NCI-H1105 treated with DMSO at 0.1 percent for 48 hours (cell line): Measurements from ENCODE around the gene RNF175.

Source experiments
- DNase-seq: peaks from one replicate; lab custom pipeline; 2025; lab: John Stamatoyannopoulos, UW

The RNF175 gene

GRCh38 chr4:153785910-153786721, 26.3 kb upstream of the RNF175 start:
- peak; percentile 39 for DNase-seq

DNA sequence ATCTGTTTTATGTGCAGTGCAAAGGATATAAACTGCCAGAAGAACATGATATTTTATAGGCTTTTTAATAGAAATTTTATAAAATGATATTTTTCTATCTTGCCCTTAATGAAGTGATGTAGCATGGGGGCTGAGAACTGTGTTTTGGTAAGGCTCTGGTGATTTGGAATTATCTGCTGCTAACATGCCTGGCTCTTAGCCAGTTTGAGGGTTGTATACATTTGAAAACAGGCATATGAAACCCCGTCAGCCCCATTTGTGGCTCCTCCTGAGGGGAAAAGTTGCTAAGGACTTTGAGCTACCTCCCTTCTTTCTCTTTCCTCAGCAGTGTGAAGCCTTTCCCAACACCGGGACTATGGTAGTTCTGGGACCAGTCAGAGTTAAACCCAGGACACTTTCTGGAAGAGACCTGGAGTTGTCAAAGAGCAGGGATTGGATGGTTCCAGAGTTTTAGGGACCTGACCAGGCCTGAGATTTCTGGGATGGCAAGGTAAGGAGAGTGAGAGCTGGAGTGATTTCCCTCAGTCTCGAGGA, 24.4 kb upstream of the RNF175 start:
- DNase-seq = no peak

DNA sequence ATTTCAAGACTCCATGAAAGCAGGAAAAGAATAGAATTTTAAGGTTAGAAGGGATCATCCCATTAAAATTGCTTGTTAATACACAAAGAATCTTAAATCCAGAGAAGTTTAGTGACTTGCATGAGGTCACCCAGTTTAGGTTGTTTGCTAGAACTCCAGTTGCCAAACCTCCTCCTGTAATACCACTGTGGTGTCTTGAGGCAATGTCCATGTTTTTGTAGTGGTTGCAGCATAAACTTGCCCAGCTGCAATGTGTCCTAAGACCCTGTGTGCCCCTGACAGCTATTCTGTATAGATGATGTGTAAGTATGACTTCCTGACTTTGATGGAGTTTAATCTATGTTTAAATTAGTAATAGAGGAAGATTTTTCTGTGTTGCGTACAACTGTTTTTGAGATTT, 22.8 kb upstream of the RNF175 start:
- no peak for DNase-seq

DNA sequence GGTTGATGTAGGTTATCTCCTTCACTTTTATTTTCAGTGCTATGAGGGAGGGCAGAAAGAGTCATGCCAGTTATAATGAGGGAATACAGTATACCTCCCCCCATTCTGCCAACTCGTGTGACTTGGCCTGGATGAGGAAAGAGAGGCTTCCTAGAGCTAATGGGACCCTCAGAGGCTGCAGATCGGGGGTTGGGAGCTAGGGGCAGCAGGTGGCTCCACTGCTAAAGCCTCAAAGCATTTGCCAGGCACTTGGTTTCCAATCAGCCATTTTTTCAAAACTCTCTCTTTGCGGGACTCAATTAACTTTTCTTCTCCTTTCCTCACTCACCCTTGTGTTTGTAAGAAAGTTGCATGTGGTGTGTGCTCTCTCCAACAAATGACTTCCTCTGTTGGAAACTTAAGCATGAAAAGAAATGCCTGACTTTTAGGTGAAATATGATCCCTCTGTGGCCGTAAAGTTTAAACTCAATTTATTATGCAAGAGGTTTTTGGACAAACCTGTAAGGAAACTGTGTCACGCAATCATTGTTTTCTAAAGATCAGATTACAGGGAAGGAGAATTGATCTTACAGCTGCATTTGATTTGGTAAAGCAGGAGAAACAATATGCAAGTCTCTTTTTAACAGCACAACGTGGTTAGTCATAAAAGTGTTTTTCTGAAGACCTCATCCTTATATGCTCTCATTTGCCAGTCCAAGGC, 22.0 kb upstream of the RNF175 start:
- DNase-seq = no peak

GRCh38 chr4:153781280-153781679, 21.5 kb upstream of the RNF175 start:
- DNase-seq = no peak

GRCh38 chr4:153780876-153781275, 21.1 kb upstream of the RNF175 start:
- no peak for DNase-seq

- no peak for DNase-seq
Measured at GRCh38 chr4:153780221-153780620, 20.4 kb upstream of the RNF175 start.

GRCh38 chr4:153778383-153778782, 18.6 kb upstream of the RNF175 start:
- no peak for DNase-seq

- no peak for DNase-seq
Measured at GRCh38 chr4:153777421-153777820, 17.6 kb upstream of the RNF175 start.

DNA sequence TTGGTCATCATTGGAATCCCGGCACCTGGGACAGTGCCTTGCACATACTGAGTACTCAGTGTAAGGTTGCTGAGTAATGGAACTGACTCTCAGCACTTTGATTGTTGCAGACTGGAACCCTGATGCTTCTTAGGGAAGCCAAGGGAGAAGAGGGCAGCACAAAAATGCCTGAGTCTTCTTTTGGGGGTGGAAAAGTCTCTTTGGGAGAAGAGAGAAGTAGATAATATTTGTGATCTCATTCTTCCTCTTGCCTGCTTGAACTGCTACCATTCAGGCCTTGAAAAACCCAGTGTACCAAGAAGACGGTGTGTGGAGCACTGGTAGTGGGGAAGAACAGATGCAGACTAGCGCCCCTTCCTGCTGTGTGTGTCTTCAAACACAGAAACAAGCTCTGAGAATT, 16.8 kb upstream of the RNF175 start:
- DNase-seq = no peak

- no peak for DNase-seq
Measured at GRCh38 chr4:153773236-153773690, 13.4 kb upstream of the RNF175 start.

DNA sequence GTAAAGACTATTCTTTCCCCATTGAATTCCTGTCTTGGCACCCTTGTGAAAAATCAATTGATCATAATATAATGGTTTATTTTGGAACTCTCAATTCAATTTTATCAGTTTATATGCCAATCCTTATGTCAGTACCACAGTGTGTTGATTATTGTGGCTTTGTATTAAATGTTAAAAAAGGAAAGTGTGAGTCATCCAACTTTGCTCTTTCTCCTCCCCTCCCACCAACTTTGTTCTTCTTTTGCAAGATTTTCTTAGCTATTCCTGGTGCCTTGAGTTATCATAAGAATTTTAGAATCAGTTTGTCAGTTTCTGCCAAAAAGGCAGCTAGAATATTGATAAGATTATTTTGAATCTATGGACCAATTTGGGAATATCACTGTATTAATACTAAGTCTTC, 11.2 kb upstream of the RNF175 start:
- no peak for DNase-seq

- DNase-seq = no peak
Measured at GRCh38 chr4:153766758-153767157, 6.9 kb upstream of the RNF175 start.

DNA sequence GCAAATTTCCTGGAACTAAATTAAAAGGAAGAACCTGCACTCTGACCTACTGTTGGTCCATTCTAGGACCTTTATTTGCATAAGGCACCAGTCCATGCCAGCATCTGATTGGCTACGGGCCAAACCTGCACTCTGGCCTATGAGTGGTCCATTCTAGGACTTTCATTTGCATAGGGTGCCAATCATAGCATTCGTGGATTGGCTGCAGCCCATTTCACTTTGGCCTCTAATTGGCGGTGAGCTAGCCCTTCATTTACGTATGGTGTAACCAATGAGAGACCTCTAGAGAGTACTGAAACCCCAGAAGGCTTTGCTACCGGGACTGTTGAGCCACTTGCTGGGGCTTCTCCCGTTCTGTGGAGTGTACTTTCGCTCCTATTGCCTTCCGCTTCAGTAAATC, 6.1 kb upstream of the RNF175 start:
- DNase-seq = no peak

- DNase-seq = no peak
Measured at GRCh38 chr4:153764601-153765368, 5.0 kb upstream of the RNF175 start.

DNA sequence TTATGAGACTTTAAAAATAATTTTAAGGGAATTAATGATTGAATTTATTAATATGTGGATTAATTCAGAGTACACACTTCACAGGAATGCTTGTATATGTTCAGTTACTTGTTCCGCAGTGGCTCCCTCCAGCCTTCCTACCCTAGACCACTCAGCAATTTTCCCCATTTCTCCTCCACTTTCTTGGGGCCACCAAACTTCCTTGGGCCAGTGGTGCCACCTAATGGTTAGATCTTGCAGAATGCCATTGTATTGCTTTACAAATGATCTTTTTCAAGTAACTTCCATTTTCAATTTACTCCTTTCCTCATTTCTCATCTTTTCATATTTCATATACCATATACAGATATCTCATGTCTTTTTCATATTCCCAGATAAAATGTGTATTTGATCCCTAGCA, 3.6 kb upstream of the RNF175 start:
- no peak for DNase-seq

- DNase-seq = no peak
Measured at GRCh38 chr4:153758688-153759406, 977 bp downstream of the RNF175 start.

DNA sequence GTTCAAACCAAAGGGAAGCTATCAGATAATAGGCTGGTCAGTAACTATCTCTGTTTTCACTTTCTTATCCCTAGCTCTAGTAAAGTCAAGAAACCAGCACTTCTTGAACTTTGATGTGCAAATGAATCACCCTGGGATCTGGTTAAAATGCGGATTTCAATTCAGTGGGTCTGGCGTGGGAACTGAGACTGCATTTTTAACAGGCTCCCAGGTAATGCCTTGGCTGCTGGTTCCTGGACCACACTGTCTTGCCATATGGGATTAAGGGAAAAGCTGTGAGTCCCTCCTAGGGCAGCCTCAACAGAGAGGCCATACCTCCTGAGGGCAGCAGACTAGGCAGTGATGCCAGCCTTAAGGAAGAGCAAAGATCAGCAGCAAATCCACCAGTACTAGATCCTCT, 1.7 kb downstream of the RNF175 start:
- no peak for DNase-seq

- DNase-seq = no peak
Measured at GRCh38 chr4:153757407-153757806, 2.4 kb downstream of the RNF175 start.

DNA sequence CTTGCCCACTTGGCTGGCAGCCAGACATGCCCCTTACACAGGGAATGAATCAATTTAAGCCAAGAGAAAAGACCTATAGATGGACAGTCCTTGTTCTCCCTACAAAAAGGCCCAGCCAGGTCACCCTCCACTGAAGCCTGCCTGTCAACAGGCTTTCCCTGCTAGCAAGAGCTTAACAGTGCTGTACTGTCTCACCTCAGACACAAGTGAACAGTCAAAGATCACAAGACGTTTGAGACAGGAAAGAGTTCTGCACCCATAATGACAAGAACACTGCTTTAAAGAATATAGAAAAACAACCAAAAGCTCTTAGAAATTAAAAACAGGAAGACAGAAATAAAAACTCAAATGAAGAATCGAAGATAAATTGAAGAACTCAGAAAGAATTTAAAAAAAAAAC, 4.6 kb downstream of the RNF175 start:
- no peak for DNase-seq

DNA sequence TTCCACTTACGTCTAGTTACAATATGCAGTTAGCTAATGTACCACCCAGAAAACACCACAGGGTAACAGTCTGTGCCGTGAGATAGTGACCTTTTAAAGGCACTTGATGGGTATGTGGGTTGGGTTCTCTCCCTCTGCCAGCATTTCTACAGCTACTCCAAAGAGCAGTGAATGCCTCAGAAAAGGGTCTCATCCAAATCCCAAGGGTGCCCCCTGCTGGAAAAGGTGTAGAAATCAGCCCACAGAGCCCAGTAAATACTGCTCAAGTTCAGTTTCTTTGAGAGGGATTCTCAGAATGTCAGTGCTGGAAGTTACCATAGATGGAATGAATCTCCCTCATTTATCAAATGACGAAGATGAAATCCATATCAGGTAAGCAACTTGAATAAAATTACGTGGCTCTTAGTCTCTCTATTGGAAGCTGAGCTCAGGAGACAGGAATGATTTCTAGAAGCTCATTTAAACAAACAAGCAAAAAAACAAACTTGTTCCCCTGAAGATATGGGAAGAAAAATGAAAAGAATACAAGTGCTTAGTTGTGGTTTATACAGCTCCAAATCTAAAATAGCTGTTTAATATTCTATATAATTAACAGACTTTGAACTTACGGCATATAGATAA, 9.5 kb downstream of the RNF175 start:
- DNase-seq = peak; percentile 53
